ENCODE results near the gene WWOX. TPM values are rescaled to one million over a fixed set of nuclear protein-coding genes. Genes with fewer than 3 reads are reported as not detected.

The WWOX gene
- total and polyA plus RNA-seq, 2 of the 13 experiments (the other 11 are each of a cell fraction or from before 2014, with no cell fraction given) = 9.1 to 37.4 TPM

DNA sequence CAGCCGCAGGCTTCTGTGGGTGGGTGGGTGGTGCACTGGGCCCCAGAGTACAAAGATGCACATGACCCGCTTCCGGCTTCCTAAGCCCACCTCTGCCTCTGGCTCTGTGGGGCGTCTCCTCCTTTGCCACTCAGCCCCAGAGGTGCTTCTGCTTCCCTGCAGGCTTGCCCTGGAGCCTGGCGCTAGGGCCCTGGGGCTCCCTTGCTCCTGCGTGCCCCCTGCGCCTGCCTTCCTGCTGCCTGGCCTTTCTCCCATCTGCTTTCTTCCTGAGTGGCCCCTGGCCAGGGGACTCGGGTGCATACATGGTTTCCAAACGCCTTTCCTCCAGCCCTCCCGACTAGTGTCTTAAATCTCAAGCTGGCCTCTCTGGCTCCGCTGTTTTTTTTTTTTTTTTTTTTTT, 3.4 kb downstream of the WWOX start:
- in situ Hi-C loops (cut with HindIII; ENCODE audit: extremely low pct_ligation_motif_present, low pct_unique_long_range_greater_than_20kb) = loop anchor here (25.0 kb wide), 1 partner anchor 659 kb away; no protein-coding TSS in a partner anchor
- H3K4me2 ChIP-seq (ENCODE audit: low read depth, low read length) = 0 out of 2 replicates have a peak overlapping the region, but pooled peaks have one; percentile 6
- no peaks in the 10 kb centered on the region for H3K9me3 ChIP-seq (ENCODE audit: low read length)
- no peak overlapping the region for H2AFZ ChIP-seq (ENCODE audit: low read length)
- no peak overlapping the region for H3K4me3 ChIP-seq (replicated peaks in 1 of 3; ENCODE audit: insufficient read depth in 1 of 3, low read depth in 2 of 3, low read length in 3 of 3)
- WGBS (ENCODE audit: low lambda C conversion rate) = 82% methylated on average over 10 of the region's 11 CpGs
- intact Hi-C loops (cut with micrococcal nuclease; ENCODE audit: unreplicated experiment) = no loop called here
- no peaks in the 10 kb centered on the region; a peak in 1 of 5 replicates for H3K36me3 ChIP-seq (replicated peaks in 1 of 2; ENCODE audit: control insufficient read depth in 1 of 2, insufficient read depth in 2 of 2, low read length in 2 of 2)
- BruUV-seq (replicated peaks) = no TSS peak
- 0 out of 2 replicates have a peak, but pooled peaks cover 3% of the 10 kb centered on the region for H4K20me1 ChIP-seq (ENCODE audit: insufficient read depth, low read length)
- no peaks in the 10 kb centered on the region; a peak in 1 of 5 replicates for H3K27me3 ChIP-seq (ENCODE audit: control insufficient read depth in 1 of 2, insufficient read depth in 2 of 2, low read length in 2 of 2)
- no peak overlapping the region for H3K9ac ChIP-seq (ENCODE audit: insufficient read depth, low read depth, low read length)
- DNase-seq (ENCODE audit: low spot score) (no peak), FAIRE-seq (no peak), ATAC-seq (no peak)
- peaks cover 14% of the 10 kb centered on the region for H3K79me2 ChIP-seq (ENCODE audit: insufficient read depth, low read length)
- H3K27ac ChIP-seq (ENCODE audit: extremely low read length, insufficient read depth, low read length) = no peak overlapping the region
- ChIA-PET POLR2A (no interaction called here), CTCF (ENCODE audit: low intra/inter-chr PET ratio, low total read pairs) (no interaction called here)
- TF ChIP-seq ZNF30 (CRISPR knock-in tag; IDR thresholded peaks at IDR 0.05) (no peak), AGO2 (optimal IDR thresholded peaks at IDR 0.05; ENCODE audit: low read depth, low read length) (peak; percentile 33), KLF12 (CRISPR knock-in tag; IDR thresholded peaks at IDR 0.05; ENCODE audit: borderline replicate concordance) (no peak), ARHGAP35 (CRISPR knock-in tag; IDR thresholded peaks at IDR 0.05; ENCODE audit: borderline replicate concordance) (no peak), ZSCAN9 (CRISPR knock-in tag; IDR thresholded peaks at IDR 0.05; ENCODE audit: borderline replicate concordance) (no peak)
- TF ChIP-seq, protein P1, sequence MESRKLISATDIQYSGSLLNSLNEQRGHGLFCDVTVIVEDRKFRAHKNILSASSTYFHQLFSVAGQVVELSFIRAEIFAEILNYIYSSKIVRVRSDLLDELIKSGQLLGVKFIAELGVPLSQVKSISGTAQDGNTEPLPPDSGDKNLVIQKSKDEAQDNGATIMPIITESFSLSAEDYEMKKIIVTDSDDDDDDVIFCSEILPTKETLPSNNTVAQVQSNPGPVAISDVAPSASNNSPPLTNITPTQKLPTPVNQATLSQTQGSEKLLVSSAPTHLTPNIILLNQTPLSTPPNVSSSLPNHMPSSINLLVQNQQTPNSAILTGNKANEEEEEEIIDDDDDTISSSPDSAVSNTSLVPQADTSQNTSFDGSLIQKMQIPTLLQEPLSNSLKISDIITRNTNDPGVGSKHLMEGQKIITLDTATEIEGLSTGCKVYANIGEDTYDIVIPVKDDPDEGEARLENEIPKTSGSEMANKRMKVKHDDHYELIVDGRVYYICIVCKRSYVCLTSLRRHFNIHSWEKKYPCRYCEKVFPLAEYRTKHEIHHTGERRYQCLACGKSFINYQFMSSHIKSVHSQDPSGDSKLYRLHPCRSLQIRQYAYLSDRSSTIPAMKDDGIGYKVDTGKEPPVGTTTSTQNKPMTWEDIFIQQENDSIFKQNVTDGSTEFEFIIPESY (CRISPR knock-in tag; IDR thresholded peaks at IDR 0.05) = no peak
- TF ChIP-seq, protein P2, sequence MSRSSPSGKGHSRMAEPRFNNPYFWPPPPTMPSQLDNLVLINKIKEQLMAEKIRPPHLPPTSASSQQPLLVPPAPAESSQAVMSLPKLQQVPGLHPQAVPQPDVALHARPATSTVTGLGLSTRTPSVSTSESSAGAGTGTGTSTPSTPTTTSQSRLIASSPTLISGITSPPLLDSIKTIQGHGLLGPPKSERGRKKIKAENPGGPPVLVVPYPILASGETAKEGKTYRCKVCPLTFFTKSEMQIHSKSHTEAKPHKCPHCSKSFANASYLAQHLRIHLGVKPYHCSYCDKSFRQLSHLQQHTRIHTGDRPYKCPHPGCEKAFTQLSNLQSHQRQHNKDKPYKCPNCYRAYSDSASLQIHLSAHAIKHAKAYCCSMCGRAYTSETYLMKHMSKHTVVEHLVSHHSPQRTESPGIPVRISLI (CRISPR knock-in tag; IDR thresholded peaks at IDR 0.05; ENCODE audit: borderline replicate concordance) = no peak
- TF ChIP-seq, protein P3, sequence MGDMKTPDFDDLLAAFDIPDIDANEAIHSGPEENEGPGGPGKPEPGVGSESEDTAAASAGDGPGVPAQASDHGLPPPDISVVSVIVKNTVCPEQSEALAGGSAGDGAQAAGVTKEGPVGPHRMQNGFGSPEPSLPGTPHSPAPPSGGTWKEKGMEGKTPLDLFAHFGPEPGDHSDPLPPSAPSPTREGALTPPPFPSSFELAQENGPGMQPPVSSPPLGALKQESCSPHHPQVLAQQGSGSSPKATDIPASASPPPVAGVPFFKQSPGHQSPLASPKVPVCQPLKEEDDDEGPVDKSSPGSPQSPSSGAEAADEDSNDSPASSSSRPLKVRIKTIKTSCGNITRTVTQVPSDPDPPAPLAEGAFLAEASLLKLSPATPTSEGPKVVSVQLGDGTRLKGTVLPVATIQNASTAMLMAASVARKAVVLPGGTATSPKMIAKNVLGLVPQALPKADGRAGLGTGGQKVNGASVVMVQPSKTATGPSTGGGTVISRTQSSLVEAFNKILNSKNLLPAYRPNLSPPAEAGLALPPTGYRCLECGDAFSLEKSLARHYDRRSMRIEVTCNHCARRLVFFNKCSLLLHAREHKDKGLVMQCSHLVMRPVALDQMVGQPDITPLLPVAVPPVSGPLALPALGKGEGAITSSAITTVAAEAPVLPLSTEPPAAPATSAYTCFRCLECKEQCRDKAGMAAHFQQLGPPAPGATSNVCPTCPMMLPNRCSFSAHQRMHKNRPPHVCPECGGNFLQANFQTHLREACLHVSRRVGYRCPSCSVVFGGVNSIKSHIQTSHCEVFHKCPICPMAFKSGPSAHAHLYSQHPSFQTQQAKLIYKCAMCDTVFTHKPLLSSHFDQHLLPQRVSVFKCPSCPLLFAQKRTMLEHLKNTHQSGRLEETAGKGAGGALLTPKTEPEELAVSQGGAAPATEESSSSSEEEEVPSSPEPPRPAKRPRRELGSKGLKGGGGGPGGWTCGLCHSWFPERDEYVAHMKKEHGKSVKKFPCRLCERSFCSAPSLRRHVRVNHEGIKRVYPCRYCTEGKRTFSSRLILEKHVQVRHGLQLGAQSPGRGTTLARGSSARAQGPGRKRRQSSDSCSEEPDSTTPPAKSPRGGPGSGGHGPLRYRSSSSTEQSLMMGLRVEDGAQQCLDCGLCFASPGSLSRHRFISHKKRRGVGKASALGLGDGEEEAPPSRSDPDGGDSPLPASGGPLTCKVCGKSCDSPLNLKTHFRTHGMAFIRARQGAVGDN (CRISPR knock-in tag; IDR thresholded peaks at IDR 0.05) = 0 out of 2 replicates have a peak, but pooled peaks have one; percentile 2
- TF ChIP-seq, protein P4, sequence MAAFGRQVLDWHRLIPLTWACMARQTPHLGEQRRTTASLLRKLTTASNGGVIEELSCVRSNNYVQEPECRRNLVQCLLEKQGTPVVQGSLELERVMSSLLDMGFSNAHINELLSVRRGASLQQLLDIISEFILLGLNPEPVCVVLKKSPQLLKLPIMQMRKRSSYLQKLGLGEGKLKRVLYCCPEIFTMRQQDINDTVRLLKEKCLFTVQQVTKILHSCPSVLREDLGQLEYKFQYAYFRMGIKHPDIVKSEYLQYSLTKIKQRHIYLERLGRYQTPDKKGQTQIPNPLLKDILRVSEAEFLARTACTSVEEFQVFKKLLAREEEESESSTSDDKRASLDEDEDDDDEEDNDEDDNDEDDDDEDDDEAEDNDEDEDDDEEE (CRISPR knock-in tag; IDR thresholded peaks at IDR 0.05) = no peak
- H3K4me1 ChIP-seq (ENCODE audit: insufficient read depth, low read length) = peaks cover 62% of the 10 kb centered on the region
